ENCODE results near the gene HAGH. TPM values are rescaled to one million over a fixed set of nuclear protein-coding genes. Genes with fewer than 3 reads are reported as not detected.
A peak's percentile ranks its signal among the peaks of the same experiment; 100 is the strongest.

Gene HAGH
- total RNA-seq, 1 experiment from 2014 or later = 38.4 TPM

DNA sequence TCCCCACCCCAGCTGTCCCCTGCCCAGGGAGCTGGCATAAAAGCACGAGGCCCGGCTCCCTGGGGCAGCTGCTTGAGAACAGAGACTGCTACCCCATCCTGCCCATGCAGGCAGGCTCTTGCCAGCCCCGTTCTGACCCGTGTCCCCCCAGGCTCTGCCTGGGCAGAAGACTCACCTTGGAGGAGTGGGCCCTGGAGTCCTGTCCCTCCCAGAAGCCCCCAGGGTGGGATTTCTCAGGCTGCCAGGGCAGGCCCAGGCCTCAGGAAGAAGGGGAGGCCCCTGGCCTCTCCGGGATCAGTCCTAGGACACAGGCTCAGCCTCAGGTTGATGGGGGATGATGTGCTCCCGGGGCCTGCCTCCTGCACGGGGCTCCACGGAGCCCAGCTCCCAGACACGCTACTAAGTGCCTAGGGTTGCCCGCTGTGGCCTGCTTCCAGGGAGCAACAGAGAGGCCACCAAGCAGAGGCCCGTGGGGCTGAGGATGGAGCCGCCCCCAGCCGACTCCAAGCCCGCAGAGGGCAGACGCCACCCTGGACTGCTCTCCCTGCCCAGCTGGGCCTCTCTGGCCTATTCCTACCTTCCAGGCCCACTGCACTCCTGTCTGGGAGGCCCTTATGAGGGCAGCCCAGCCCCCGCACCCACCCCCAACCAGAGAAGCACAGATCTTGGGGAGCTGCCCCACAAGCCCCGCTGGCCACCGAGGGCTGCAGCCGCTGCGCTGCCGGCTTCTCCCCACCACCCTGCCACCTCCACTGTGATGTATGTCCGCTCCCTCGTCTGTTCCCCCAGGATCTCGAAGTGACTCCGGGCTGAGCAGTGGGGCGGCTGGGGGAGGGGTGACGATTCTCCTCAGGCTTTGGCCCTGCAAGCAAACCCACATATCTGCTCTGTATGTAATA, 57.0 kb downstream of the HAGH start:
- no peaks in the 10 kb centered on the region for H3K9me3 ChIP-seq (ENCODE audit: low read length)
- peaks cover 41% of the 10 kb centered on the region for H3K79me2 ChIP-seq (ENCODE audit: low read length)
- no peaks in the 10 kb centered on the region for H3K9me2 ChIP-seq (replicated peaks; ENCODE audit: insufficient read depth, low read length)
- peaks cover 26% of the 10 kb centered on the region for H3K4me1 ChIP-seq (ENCODE audit: low read length)
- no peaks in the 10 kb centered on the region for H3K27me3 ChIP-seq (ENCODE audit: low read length)
- peak overlapping the region; percentile 97 for H3K4me2 ChIP-seq (ENCODE audit: low read depth, low read length, poor library complexity, severe bottlenecking)
- no peak overlapping the region for H2AFZ ChIP-seq (ENCODE audit: low read length)
- peak; percentile 53 for DNase-seq
- no peaks in the 10 kb centered on the region; the same call in none of the 2 replicates for H3K36me3 ChIP-seq (ENCODE audit: insufficient read depth, low read length)
- peak overlapping the region; percentile 93 for H3K9ac ChIP-seq (ENCODE audit: low read length)
- H4K20me1 ChIP-seq (ENCODE audit: insufficient read depth, low read depth, low read length) = peaks cover 17% of the 10 kb centered on the region
- peak overlapping the region; percentile 86 for H3K4me3 ChIP-seq (ENCODE audit: low read length)
- H3K27ac ChIP-seq (ENCODE audit: low read length) = peak overlapping the region; percentile 68; the same call in 1 of the 2 replicates

DNA sequence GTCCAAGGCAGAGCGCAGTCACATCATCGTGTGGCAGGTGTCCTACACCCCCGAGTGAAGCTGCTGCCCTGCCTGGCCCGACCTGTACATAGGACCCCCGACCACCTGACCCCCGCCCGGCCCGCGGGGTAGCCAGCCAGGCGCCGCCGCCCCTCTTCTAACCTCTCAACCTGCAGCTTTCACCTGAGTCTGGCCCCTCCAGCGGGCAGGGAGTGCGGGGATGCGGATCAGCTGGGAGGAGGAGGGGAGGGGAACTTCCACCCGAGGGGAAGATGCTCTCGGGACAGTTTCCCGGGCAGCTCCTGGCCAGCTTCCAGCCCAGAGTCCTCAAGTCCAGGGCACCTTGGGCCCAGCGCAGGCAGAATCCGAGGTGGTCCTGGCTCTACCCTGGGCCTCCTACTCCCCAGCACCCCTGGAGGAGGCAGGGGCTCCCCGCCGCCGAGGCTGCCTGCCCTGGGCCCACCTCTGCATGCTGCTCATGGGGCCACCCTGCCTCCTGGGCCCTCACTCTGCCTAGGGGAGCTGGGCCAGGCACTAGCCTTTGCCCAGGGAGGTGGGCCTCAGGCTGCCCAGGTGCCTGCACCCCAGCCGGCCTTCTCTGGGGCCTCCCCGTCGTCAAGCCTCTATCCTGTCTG, 57.7 kb downstream of the HAGH start:
- Histone ChIP-seq H3K9me3 (ENCODE audit: low read length) (no peaks in the 10 kb centered on the region), H3K36me3 (ENCODE audit: insufficient read depth, low read length) (no peaks in the 10 kb centered on the region; the same call in none of the 2 replicates)

DNA sequence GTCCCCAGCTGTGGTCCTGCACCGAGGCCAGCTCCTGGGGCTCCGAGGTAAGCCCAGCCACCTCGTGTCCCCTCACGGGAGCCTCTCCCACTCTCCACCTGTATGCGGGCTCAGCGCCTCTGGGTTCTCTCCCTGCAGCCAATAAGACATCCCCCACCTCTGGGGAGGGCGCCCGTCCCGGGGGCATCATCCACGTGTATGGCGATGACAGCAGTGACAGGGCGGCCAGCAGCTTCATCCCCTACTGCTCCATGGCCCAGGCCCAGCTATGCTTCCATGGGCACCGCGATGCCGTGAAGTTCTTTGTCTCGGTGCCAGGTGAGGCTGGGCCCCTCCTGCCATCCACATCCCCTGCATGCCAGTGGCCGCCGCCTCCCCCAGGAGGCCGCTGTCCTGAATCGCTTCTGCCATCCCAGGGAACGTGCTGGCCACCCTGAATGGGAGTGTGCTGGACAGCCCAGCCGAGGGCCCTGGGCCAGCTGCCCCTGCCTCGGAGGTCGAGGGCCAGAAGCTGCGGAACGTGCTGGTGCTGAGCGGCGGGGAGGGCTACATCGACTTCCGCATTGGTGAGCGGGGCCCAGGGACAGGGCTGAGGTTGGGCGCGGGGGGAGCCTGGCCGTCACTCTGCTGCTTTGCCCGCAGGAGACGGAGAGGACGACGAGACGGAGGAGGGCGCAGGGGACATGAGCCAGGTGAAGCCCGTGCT, 58.4 kb downstream of the HAGH start:
- Histone ChIP-seq H3K9ac (ENCODE audit: low read length) (no peak overlapping the region), H3K36me3 (ENCODE audit: insufficient read depth, low read length) (no peaks in the 10 kb centered on the region; the same call in none of the 2 replicates)

More for the DNA sequence above, 57.7 kb downstream of the HAGH start:
- H4K20me1 ChIP-seq (ENCODE audit: insufficient read depth, low read depth, low read length) = peaks cover 12% of the 10 kb centered on the region
- H3K4me1 ChIP-seq (ENCODE audit: low read length) = peaks cover 18% of the 10 kb centered on the region
- no peaks in the 10 kb centered on the region for H3K9me2 ChIP-seq (replicated peaks; ENCODE audit: insufficient read depth, low read length)
- H3K79me2 ChIP-seq (ENCODE audit: low read length) = peaks cover 33% of the 10 kb centered on the region
- DNase-seq = peak; percentile 59
- no peak overlapping the region for H3K4me2 ChIP-seq (ENCODE audit: low read depth, low read length, poor library complexity, severe bottlenecking)
- H3K27ac ChIP-seq (ENCODE audit: low read length) = no peak overlapping the region
- H3K9ac ChIP-seq (ENCODE audit: low read length) = peak overlapping the region; percentile 20; the same call in 1 of the 2 replicates
- H2AFZ ChIP-seq (ENCODE audit: low read length) = no peak overlapping the region
- no peaks in the 10 kb centered on the region for H3K27me3 ChIP-seq (ENCODE audit: low read length)
- H3K4me3 ChIP-seq (ENCODE audit: low read length) = no peak overlapping the region

DNA sequence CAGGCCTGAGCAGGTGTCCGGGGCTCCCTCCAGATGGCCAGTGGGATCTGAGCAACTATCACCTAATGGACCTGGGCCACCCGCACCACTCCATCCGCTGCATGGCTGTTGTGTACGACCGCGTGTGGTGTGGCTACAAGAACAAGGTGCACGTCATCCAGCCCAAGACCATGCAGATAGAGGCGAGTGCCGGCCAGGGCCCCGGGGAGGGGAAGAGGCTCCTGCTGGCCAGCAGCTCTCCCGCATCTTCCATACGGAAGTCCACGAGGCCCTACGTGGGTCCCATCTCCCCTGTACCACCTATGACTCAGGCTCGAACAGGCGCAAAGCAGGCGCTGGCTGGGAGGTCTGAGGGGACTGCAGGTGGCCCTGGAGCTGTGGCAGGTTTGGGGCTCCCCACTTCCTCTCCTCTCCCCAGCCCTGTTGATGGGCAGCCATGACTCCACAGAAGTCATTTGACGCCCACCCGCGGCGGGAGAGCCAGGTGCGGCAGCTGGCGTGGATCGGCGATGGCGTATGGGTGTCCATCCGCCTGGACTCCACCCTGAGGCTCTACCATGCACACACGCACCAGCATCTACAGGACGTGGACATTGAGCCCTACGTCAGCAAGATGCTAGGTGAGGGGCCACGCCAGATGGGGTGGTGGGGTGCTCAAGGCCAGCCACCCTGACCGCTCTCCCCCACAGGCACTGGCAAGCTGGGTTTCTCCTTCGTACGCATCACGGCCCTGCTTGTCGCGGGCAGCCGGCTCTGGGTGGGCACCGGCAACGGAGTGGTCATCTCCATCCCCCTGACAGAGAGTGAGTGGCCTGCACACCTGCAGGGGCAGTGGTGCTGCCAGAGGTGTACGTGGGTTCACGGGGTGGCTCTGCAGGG, 59.3 kb downstream of the HAGH start:
- Histone ChIP-seq H3K4me2 (ENCODE audit: low read depth, low read length, poor library complexity, severe bottlenecking) (no peak overlapping the region), H3K4me3 (ENCODE audit: low read length) (no peak overlapping the region), H3K36me3 (ENCODE audit: insufficient read depth, low read length) (no peaks in the 10 kb centered on the region; the same call in none of the 2 replicates), H3K9ac (ENCODE audit: low read length) (no peak overlapping the region), H3K9me3 (ENCODE audit: low read length) (no peaks in the 10 kb centered on the region), H3K79me2 (ENCODE audit: low read length) (peaks cover 20% of the 10 kb centered on the region), H2AFZ (ENCODE audit: low read length) (no peak overlapping the region), H3K27ac (ENCODE audit: low read length) (no peak overlapping the region), H4K20me1 (ENCODE audit: insufficient read depth, low read depth, low read length) (peaks cover 9% of the 10 kb centered on the region; the same call in 1 of the 2 replicates), H3K4me1 (ENCODE audit: low read length) (peaks cover 16% of the 10 kb centered on the region), H3K27me3 (ENCODE audit: low read length) (no peaks in the 10 kb centered on the region), H3K9me2 (replicated peaks; ENCODE audit: insufficient read depth, low read length) (no peaks in the 10 kb centered on the region)
- no peak for DNase-seq

More for the DNA sequence above, 58.4 kb downstream of the HAGH start:
- H3K9me3 ChIP-seq (ENCODE audit: low read length) = no peaks in the 10 kb centered on the region
- H3K27me3 ChIP-seq (ENCODE audit: low read length) = no peaks in the 10 kb centered on the region
- H3K4me2 ChIP-seq (ENCODE audit: low read depth, low read length, poor library complexity, severe bottlenecking) = no peak overlapping the region
- H4K20me1 ChIP-seq (ENCODE audit: insufficient read depth, low read depth, low read length) = peaks cover 9% of the 10 kb centered on the region; the same call in 1 of the 2 replicates
- H3K27ac ChIP-seq (ENCODE audit: low read length) = no peak overlapping the region
- no peak for DNase-seq
- no peaks in the 10 kb centered on the region for H3K9me2 ChIP-seq (replicated peaks; ENCODE audit: insufficient read depth, low read length)
- peaks cover 27% of the 10 kb centered on the region for H3K79me2 ChIP-seq (ENCODE audit: low read length)
- H3K4me1 ChIP-seq (ENCODE audit: low read length) = peaks cover 16% of the 10 kb centered on the region
- H3K4me3 ChIP-seq (ENCODE audit: low read length) = no peak overlapping the region
- no peak overlapping the region for H2AFZ ChIP-seq (ENCODE audit: low read length)

DNA sequence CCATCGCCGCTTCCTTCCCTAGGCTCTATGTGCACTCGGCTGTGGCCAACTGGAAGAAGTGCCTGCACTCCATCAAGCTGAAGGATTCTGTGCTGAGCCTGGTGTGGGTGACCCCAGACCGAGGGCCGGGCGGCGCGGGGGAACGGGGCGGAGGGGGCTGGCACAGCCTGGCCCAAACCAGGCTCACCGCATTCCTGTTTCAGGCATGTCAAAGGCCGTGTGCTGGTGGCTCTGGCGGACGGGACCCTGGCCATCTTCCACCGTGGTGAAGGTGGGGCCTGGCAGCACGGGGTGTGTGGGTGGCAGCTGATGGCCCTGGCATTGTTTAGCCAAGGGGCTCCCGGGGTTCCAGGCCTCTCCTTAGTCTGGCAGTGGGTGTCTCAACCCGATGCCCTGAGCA, 59.9 kb downstream of the HAGH start:
- peaks cover 7% of the 10 kb centered on the region; the same call in 1 of the 2 replicates for H4K20me1 ChIP-seq (ENCODE audit: insufficient read depth, low read depth, low read length)
- no peak overlapping the region for H3K9ac ChIP-seq (ENCODE audit: low read length)
- peaks cover 14% of the 10 kb centered on the region for H3K79me2 ChIP-seq (ENCODE audit: low read length)
- H2AFZ ChIP-seq (ENCODE audit: low read length) = no peak overlapping the region
- no peaks in the 10 kb centered on the region for H3K27me3 ChIP-seq (ENCODE audit: low read length)
- no peak overlapping the region for H3K27ac ChIP-seq (ENCODE audit: low read length)
- H3K36me3 ChIP-seq (ENCODE audit: insufficient read depth, low read length) = no peaks in the 10 kb centered on the region; the same call in none of the 2 replicates
- H3K4me1 ChIP-seq (ENCODE audit: low read length) = peaks cover 16% of the 10 kb centered on the region
- no peak overlapping the region for H3K4me3 ChIP-seq (ENCODE audit: low read length)
- H3K9me2 ChIP-seq (replicated peaks; ENCODE audit: insufficient read depth, low read length) = no peaks in the 10 kb centered on the region
- H3K9me3 ChIP-seq (ENCODE audit: low read length) = no peaks in the 10 kb centered on the region
- H3K4me2 ChIP-seq (ENCODE audit: low read depth, low read length, poor library complexity, severe bottlenecking) = no peak overlapping the region
- DNase-seq = no peak

DNA sequence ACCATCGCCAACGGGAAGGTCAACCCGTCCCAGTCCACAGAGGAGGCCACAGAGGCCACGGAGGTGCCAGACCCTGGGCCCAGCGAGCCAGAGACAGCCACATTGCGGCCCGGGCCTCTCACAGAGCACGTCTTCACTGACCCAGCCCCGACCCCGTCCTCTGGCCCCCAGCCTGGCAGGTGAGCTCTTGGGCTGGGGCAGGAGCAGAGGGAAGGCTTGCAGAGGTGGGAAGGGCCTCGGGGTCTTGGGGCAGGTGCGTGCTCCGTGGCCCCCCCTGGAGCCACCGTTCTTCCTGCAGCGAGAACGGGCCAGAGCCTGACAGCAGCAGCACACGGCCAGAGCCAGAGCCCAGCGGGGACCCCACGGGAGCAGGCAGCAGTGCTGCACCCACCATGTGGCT, 60.4 kb downstream of the HAGH start:
- Histone ChIP-seq H3K27ac (ENCODE audit: low read length) (no peak overlapping the region), H3K4me1 (ENCODE audit: low read length) (peaks cover 16% of the 10 kb centered on the region), H3K4me2 (ENCODE audit: low read depth, low read length, poor library complexity, severe bottlenecking) (no peak overlapping the region), H3K9me2 (replicated peaks; ENCODE audit: insufficient read depth, low read length) (no peaks in the 10 kb centered on the region), H2AFZ (ENCODE audit: low read length) (no peak overlapping the region), H3K36me3 (ENCODE audit: insufficient read depth, low read length) (no peaks in the 10 kb centered on the region; the same call in 1 of the 2 replicates), H4K20me1 (ENCODE audit: insufficient read depth, low read depth, low read length) (peaks cover 6% of the 10 kb centered on the region; the same call in 1 of the 2 replicates), H3K27me3 (ENCODE audit: low read length) (no peaks in the 10 kb centered on the region), H3K9ac (ENCODE audit: low read length) (no peak overlapping the region), H3K79me2 (ENCODE audit: low read length) (peaks cover 11% of the 10 kb centered on the region; the same call in 1 of the 2 replicates), H3K9me3 (ENCODE audit: low read length) (no peaks in the 10 kb centered on the region), H3K4me3 (ENCODE audit: low read length) (no peak overlapping the region)
- DNase-seq = no peak

DNA sequence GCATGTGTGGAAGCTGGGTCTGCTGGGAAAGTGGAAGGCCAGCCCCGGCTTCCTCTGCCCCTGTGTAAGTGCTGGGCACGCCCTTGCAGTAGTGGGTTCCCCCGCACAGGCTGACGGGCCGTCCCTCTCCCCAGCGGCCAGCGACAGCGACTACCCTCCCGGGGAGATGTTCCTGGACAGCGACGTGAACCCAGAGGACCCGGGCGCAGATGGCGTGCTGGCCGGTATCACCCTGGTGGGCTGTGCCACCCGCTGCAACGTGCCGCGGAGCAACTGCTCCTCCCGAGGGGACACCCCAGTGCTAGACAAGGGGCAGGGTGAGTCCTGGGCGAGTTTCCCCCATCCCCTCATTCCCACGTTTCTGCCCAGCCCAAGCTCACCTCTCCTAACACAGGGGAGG, 60.8 kb downstream of the HAGH start:
- no peaks in the 10 kb centered on the region; the same call in 1 of the 2 replicates for H3K36me3 ChIP-seq (ENCODE audit: insufficient read depth, low read length)
- no peak for DNase-seq

More for the DNA sequence above, 60.8 kb downstream of the HAGH start:
- H3K79me2 ChIP-seq (ENCODE audit: low read length) = peaks cover 7% of the 10 kb centered on the region; the same call in 1 of the 2 replicates
- peaks cover 16% of the 10 kb centered on the region for H3K4me1 ChIP-seq (ENCODE audit: low read length)
- H2AFZ ChIP-seq (ENCODE audit: low read length) = no peak overlapping the region
- H3K9me3 ChIP-seq (ENCODE audit: low read length) = no peaks in the 10 kb centered on the region
- H3K9me2 ChIP-seq (replicated peaks; ENCODE audit: insufficient read depth, low read length) = no peaks in the 10 kb centered on the region
- H4K20me1 ChIP-seq (ENCODE audit: insufficient read depth, low read depth, low read length) = peaks cover 6% of the 10 kb centered on the region; the same call in 1 of the 2 replicates
- no peak overlapping the region for H3K4me2 ChIP-seq (ENCODE audit: low read depth, low read length, poor library complexity, severe bottlenecking)
- H3K9ac ChIP-seq (ENCODE audit: low read length) = no peak overlapping the region
- H3K27me3 ChIP-seq (ENCODE audit: low read length) = no peaks in the 10 kb centered on the region
- H3K27ac ChIP-seq (ENCODE audit: low read length) = no peak overlapping the region
- H3K4me3 ChIP-seq (ENCODE audit: low read length) = no peak overlapping the region
